ENCODE measurements around the gene RAB10.

RAB10 gene

GRCh38 chr2:26099933-26100332 lies 66.0 kb downstream of the RAB10 start:
- DNase-seq, result no peak

GRCh38 chr2:26100384-26100783 lies 66.5 kb downstream of the RAB10 start:
- DNase-seq, result no peak

GRCh38 chr2:26103752-26104151 lies 69.9 kb downstream of the RAB10 start:
- DNase-seq, result no peak

- DNase-seq, result peak in 1 of 2 donors; percentile 26
These were observed 74.8 kb downstream of the RAB10 start for GRCh38 chr2:26108701-26109100.

GRCh38 chr2:26112201-26112600 lies 78.3 kb downstream of the RAB10 start:
- no peak for DNase-seq

GRCh38 chr2:26114151-26114550 lies 80.3 kb downstream of the RAB10 start:
- no peak for DNase-seq

GRCh38 chr2:26118682-26119081 lies 84.8 kb downstream of the RAB10 start:
- no peak for DNase-seq

- DNase-seq, result no peak
These were observed 85.6 kb downstream of the RAB10 start for GRCh38 chr2:26119521-26119920.

- DNase-seq, result no peak
These were observed 88.7 kb downstream of the RAB10 start for GRCh38 chr2:26122630-26123029.

GRCh38 chr2:26123426-26123825 lies 89.5 kb downstream of the RAB10 start:
- DNase-seq, result no peak

GRCh38 chr2:26126074-26126473 lies 92.2 kb downstream of the RAB10 start:
- DNase-seq, result no peak

GRCh38 chr2:26128176-26128575 lies 94.3 kb downstream of the RAB10 start:
- DNase-seq, result no peak

GRCh38 chr2:26130763-26131162 lies 96.9 kb downstream of the RAB10 start:
- DNase-seq, result no peak

- no peak for DNase-seq
These were observed 102.6 kb downstream of the RAB10 start for GRCh38 chr2:26136451-26136850.

- DNase-seq, result no peak
These were observed 105.6 kb downstream of the RAB10 start for GRCh38 chr2:26139269-26140183.

- DNase-seq, result no peak
These were observed 107.4 kb downstream of the RAB10 start for GRCh38 chr2:26141145-26141769.

- DNase-seq, result peak in 1 of 2 donors; percentile 3
These were observed 110.1 kb downstream of the RAB10 start for GRCh38 chr2:26144031-26144430.

- DNase-seq, result peak; percentile 62 to 63
These were observed 111.2 kb downstream of the RAB10 start for GRCh38 chr2:26144953-26145680.

- no peak for DNase-seq
These were observed 114.6 kb downstream of the RAB10 start for GRCh38 chr2:26148501-26148900.

- no peak for DNase-seq
These were observed 116.4 kb downstream of the RAB10 start for GRCh38 chr2:26150243-26150642.

- no peak for DNase-seq
These were observed 123.7 kb downstream of the RAB10 start for GRCh38 chr2:26157580-26157979.

GRCh38 chr2:26161926-26162325 lies 128.0 kb downstream of the RAB10 start:
- no peak for DNase-seq

GRCh38 chr2:26162963-26163362 lies 129.1 kb downstream of the RAB10 start:
- no peak for DNase-seq

Data from inflammatory macrophage (primary cell).